Gastroesophageal sphincter (tissue), 2 donors: ENCODE data around the gene CFAP58.
A peak's percentile ranks its signal among the peaks of the same experiment; 100 is the strongest.

Source experiments
- EP300 ChIP-seq: sonication (generic); formaldehyde crosslinking; IDR thresholded peaks from one replicate; pipeline ENCODE4 v1.6.1; 2017; ENCODE audit warnings: antibody characterized with exemption, mild to moderate bottlenecking
- POLR2AphosphoS5 ChIP-seq: sonication (generic); formaldehyde crosslinking; IDR thresholded peaks from one replicate; pipeline ENCODE4 v1.6.1; 2017; ENCODE audit warnings: antibody characterized with exemption

GRCh38 chr10:104441329-104442000, 87.8 kb downstream of the CFAP58 start:
- TF ChIP-seq EP300, result no peak
- TF ChIP-seq POLR2AphosphoS5, result peak; percentile 24
